Measurements from ENCODE around the gene PPP1R9B.
A peak's percentile ranks its signal among the peaks of the same experiment; 100 is the strongest.

PPP1R9B gene

GRCh38 chr17:50150354-50151040 lies at the start of gene PPP1R9B:
TSS of gene PPP1R9B (minus strand) at chr17:50150677. CDS start at chr17:50150513, 164 bp downstream.
- no peak for DNase-seq (ENCODE audit: extremely low read depth, low read depth)
- no peak for TF ChIP-seq CTCF (IDR thresholded peaks at IDR 0.05; ENCODE audit: low read depth, low read length)

- no peak for TF ChIP-seq CTCF (IDR thresholded peaks at IDR 0.05; ENCODE audit: low read depth, low read length)
- peak; percentile 93 for DNase-seq (ENCODE audit: extremely low read depth, low read depth)
These were observed 49.5 kb upstream of the PPP1R9B start for GRCh38 chr17:50199803-50200456.

- DNase-seq (ENCODE audit: extremely low read depth, low read depth): no peak
- TF ChIP-seq CTCF (IDR thresholded peaks at IDR 0.05; ENCODE audit: low read depth, low read length): no peak
These were observed 48.8 kb upstream of the PPP1R9B start for GRCh38 chr17:50199211-50199802.

GRCh38 chr17:50198026-50198669 lies 47.7 kb upstream of the PPP1R9B start:
- TF ChIP-seq CTCF (IDR thresholded peaks at IDR 0.05; ENCODE audit: low read depth, low read length): peak; percentile 65

GRCh38 chr17:50196826-50197225 lies 46.3 kb upstream of the PPP1R9B start:
- no peak for DNase-seq (ENCODE audit: extremely low read depth, low read depth)
- TF ChIP-seq CTCF (IDR thresholded peaks at IDR 0.05; ENCODE audit: low read depth, low read length): no peak

More at GRCh38 chr17:50198026-50198669, 47.7 kb upstream of the PPP1R9B start:
- no peak for DNase-seq (ENCODE audit: extremely low read depth, low read depth)

- no peak for DNase-seq (ENCODE audit: extremely low read depth, low read depth)
- no peak for TF ChIP-seq CTCF (IDR thresholded peaks at IDR 0.05; ENCODE audit: low read depth, low read length)
These were observed 45.6 kb upstream of the PPP1R9B start for GRCh38 chr17:50196036-50196435.
